HEK293 (cell line): Measurements from ENCODE around the gene SMOC1.

Experiments used
- CTCF ChIA-PET: fragments of 350-600 bp; formaldehyde crosslinking; extraction: SDS; loops from one replicate; lab custom pipeline; 2021; ENCODE audit warnings: antibody characterized with exemption; lab: Yijun Ruan, JAX
- POLR2A ChIA-PET: fragments of 300-600 bp; formaldehyde crosslinking; extraction: SDS; loops from one replicate; lab custom pipeline; 2020; ENCODE audit warnings: antibody characterized with exemption, inconsistent platforms; lab: Yijun Ruan, JAX
- H3K27ac ChIP-seq: fragments of 200-500 bp; sonication (Bioruptor generic); 2 replicates; pipeline ENCODE4 v1.5.1; 2014; ENCODE audit warnings: low read depth, low read length, control low read depth, inconsistent platforms; ENCODE audit errors: extremely low read depth
- H3K36me3 ChIP-seq, 2 experiments: fragments of 200-500 bp in 1 of 2; sonication (Bioruptor generic) in 1 of 2; 1 replicate in 1 of 2; 2 replicates in 1 of 2; pipeline ENCODE4 v1.5.1; 2014 to 2017; ENCODE audit warnings: inconsistent platforms in 2 of 2, low read length in 2 of 2; ENCODE audit not compliant: control insufficient read depth in 2 of 2, insufficient read depth in 1 of 2
- H3K4me1 ChIP-seq: fragments of 200-500 bp; sonication (Bioruptor generic); 2 replicates; pipeline ENCODE4 v1.5.1; 2014; ENCODE audit warnings: mild to moderate bottlenecking, low read length, inconsistent platforms; ENCODE audit not compliant: control insufficient read depth, insufficient read depth
- H3K4me3 ChIP-seq: 2 replicates; pipeline ENCODE4 v1.5.1; 2011; ENCODE audit warnings: low read depth, mild to moderate bottlenecking, control low read depth, low read length, moderate library complexity
- H3K9me3 ChIP-seq: fragments of 200-500 bp; sonication (Bioruptor generic); 2 replicates; pipeline ENCODE4 v1.5.1; 2014; ENCODE audit warnings: low read depth, low read length, inconsistent platforms; ENCODE audit not compliant: control insufficient read depth, insufficient read depth
- EGR2 ChIP-seq: fragments of 450-650 bp; formaldehyde crosslinking; IDR thresholded peaks from 2 replicates; pipeline ENCODE4 v1.5.1; 2016; ENCODE audit warnings: low read depth, missing biosample characterization, missing genetic modification characterization
- GLIS1 ChIP-seq: fragments of 450-650 bp; formaldehyde crosslinking; IDR thresholded peaks from 2 replicates; pipeline ENCODE4 v1.5.1; 2016; ENCODE audit warnings: missing biosample characterization, missing genetic modification characterization
- HOXA7 ChIP-seq: sonication (generic); formaldehyde crosslinking; IDR thresholded peaks from 2 replicates; pipeline ENCODE4 v1.8.1; 2022; ENCODE audit warnings: missing genetic modification reagents, borderline replicate concordance
- MEIS1 ChIP-seq: sonication (generic); formaldehyde crosslinking; IDR thresholded peaks from 2 replicates; pipeline ENCODE4 v1.8.1; 2022; ENCODE audit warnings: missing genetic modification reagents, mild to moderate bottlenecking, borderline replicate concordance
- TSHZ1 ChIP-seq: fragments of 450-650 bp; formaldehyde crosslinking; IDR thresholded peaks from 2 replicates; pipeline ENCODE4 v1.5.1; 2016; ENCODE audit warnings: missing biosample characterization, missing genetic modification characterization, borderline replicate concordance
- ZBTB7A ChIP-seq: fragments of 450-650 bp; formaldehyde crosslinking; IDR thresholded peaks from 2 replicates; pipeline ENCODE4 v1.5.1; 2016; ENCODE audit warnings: low read depth, missing biosample characterization, missing genetic modification characterization
- ZFHX2 ChIP-seq: fragments of 450-650 bp; formaldehyde crosslinking; conservative IDR thresholded peaks from 2 replicates; pipeline ENCODE4 v1.5.1; 2016; ENCODE audit warnings: missing biosample characterization, missing genetic modification characterization
- ZFP41 ChIP-seq: fragments of 450-650 bp; formaldehyde crosslinking; IDR thresholded peaks from 2 replicates; pipeline ENCODE4 v1.5.1; 2016; ENCODE audit warnings: missing biosample characterization, missing genetic modification characterization, borderline replicate concordance
- ZNF18 ChIP-seq: fragments of 450-650 bp; formaldehyde crosslinking; IDR thresholded peaks from 2 replicates; pipeline ENCODE4 v1.5.1; 2016; ENCODE audit warnings: missing biosample characterization, missing genetic modification characterization
- ZNF2 ChIP-seq: fragments of 450-650 bp; formaldehyde crosslinking; IDR thresholded peaks from 2 replicates; pipeline ENCODE4 v1.5.1; 2016; ENCODE audit warnings: missing biosample characterization, missing genetic modification characterization
- ZNF426 ChIP-seq: fragments of 450-650 bp; formaldehyde crosslinking; IDR thresholded peaks from 2 replicates; pipeline ENCODE4 v1.5.1; 2017; ENCODE audit warnings: missing biosample characterization, missing genetic modification characterization, mild to moderate bottlenecking, inconsistent platforms, moderate library complexity
- ZNF433 ChIP-seq: fragments of 450-650 bp; formaldehyde crosslinking; IDR thresholded peaks from 2 replicates; pipeline ENCODE4 v1.5.1; 2016; ENCODE audit warnings: missing biosample characterization, missing genetic modification characterization, low read depth
- ZNF768 ChIP-seq: fragments of 450-650 bp; formaldehyde crosslinking; IDR thresholded peaks from 2 replicates; pipeline ENCODE4 v1.5.1; 2018; ENCODE audit warnings: missing biosample characterization, mild to moderate bottlenecking, missing genetic modification characterization
- ZNF830 ChIP-seq: fragments of 450-650 bp; IDR thresholded peaks from 2 replicates; pipeline ENCODE4 v1.5.0; 2018; ENCODE audit warnings: missing biosample characterization, missing genetic modification characterization, low read depth, mild to moderate bottlenecking, moderate library complexity
- ZXDB ChIP-seq: fragments of 450-650 bp; formaldehyde crosslinking; IDR thresholded peaks from 2 replicates; pipeline ENCODE4 v1.5.1; 2016; ENCODE audit warnings: missing biosample characterization, missing genetic modification characterization
- TF ChIP-seq, protein P1 (sequence below): fragments of 450-650 bp; formaldehyde crosslinking; IDR thresholded peaks from 2 replicates; pipeline ENCODE4 v1.5.1; 2017; ENCODE audit warnings: missing biosample characterization, missing genetic modification characterization

Gene SMOC1

GRCh38 chr14:69842686-69843420 lies 36.4 kb upstream of the SMOC1 start:
- Histone ChIP-seq H3K4me1 (no peaks in the 10 kb centered on the region), H3K9me3 (no peaks in the 10 kb centered on the region), H3K4me3 (no peak overlapping the region), H3K36me3 (no peaks in the 10 kb centered on the region), H3K27ac (no peak overlapping the region)
- ChIA-PET POLR2A (no interaction called here), CTCF (no interaction called here)
- TF ChIP-seq ZNF830 (tag by site-specific recombination): no peak
- TF ChIP-seq ZFP41 (tag by site-specific recombination): no peak
- no peak for TF ChIP-seq HOXA7 (CRISPR knock-in tag)
- no peak for TF ChIP-seq MEIS1
- peak; percentile 69 for TF ChIP-seq ZFHX2 (tag by site-specific recombination)
- no peak for TF ChIP-seq ZXDB (tag by site-specific recombination)
- no peak for TF ChIP-seq ZNF2
- no peak for TF ChIP-seq ZNF433 (tag by site-specific recombination)
- TF ChIP-seq, protein P1, sequence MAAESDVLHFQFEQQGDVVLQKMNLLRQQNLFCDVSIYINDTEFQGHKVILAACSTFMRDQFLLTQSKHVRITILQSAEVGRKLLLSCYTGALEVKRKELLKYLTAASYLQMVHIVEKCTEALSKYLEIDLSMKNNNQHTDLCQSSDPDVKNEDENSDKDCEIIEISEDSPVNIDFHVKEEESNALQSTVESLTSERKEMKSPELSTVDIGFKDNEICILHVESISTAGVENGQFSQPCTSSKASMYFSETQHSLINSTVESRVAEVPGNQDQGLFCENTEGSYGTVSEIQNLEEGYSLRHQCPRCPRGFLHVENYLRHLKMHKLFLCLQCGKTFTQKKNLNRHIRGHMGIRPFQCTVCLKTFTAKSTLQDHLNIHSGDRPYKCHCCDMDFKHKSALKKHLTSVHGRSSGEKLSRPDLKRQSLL (tag by site-specific recombination): no peak
- TF ChIP-seq TSHZ1 (tag by site-specific recombination): no peak
- TF ChIP-seq ZNF768 (tag by site-specific recombination): no peak
- TF ChIP-seq EGR2 (tag by site-specific recombination): peak; percentile 83

DNA sequence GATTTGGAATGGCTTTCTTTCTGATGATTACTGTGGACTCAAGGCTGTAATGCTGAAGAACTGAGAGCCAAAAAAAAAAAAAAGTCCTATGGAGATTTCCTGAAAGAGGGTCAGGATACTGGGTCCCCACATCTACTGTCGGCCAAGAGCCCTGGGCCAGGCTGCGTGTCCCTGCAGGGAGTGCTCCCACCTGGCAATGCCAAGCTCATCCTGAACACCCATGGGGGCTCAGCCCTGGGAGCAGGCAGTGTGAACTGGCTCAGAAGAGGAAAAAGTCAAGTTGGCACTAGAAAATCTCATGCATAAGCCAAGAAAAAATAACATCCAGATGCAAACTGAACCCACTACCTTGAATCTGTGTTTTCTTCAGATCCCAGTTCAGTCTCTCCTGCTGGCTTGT lies 35.0 kb upstream of the SMOC1 start:
- ChIA-PET CTCF (interaction anchor here (0.8 to 1.3 kb wide), 3 partner anchors 25 to 126 kb away, joined by 3 to 4 read pairs (median 3); no protein-coding TSS in a partner anchor), POLR2A (no interaction called here)

More for the DNA sequence above, 35.0 kb upstream of the SMOC1 start:
- TF ChIP-seq ZNF18 (tag by site-specific recombination) (0 out of 2 replicates have a peak, but pooled peaks have one; percentile 13), ZBTB7A (tag by site-specific recombination) (no peak), GLIS1 (tag by site-specific recombination) (no peak), ZNF426 (tag by site-specific recombination) (no peak)
- Histone ChIP-seq H3K36me3 (no peaks in the 10 kb centered on the region), H3K4me3 (no peak overlapping the region), H3K4me1 (no peaks in the 10 kb centered on the region), H3K27ac (no peak overlapping the region), H3K9me3 (no peaks in the 10 kb centered on the region)
